Endodermal cell (in vitro differentiated cells): ENCODE data around the gene QPRT. TPM values are rescaled to one million over a fixed set of nuclear protein-coding genes. Genes with fewer than 3 reads are reported as not detected.

ENCODE experiments used
- DNase-seq: peaks from one replicate; pipeline ENCODE4 v3.0.0-alpha.2; 2017
- H3K27ac ChIP-seq: 2 replicates; pipeline ENCODE4 v1.5.1; 2013; ENCODE audit warnings: mild to moderate bottlenecking, low read depth, low read length, moderate library complexity
- H3K27me3 ChIP-seq: 2 replicates; pipeline ENCODE4 v1.6.1; 2013; ENCODE audit warnings: mild to moderate bottlenecking, low read length, moderate library complexity; ENCODE audit not compliant: insufficient read depth, control insufficient read depth, poor library complexity, severe bottlenecking
- H3K36me3 ChIP-seq: 2 replicates; pipeline ENCODE4 v1.7.0; 2013; ENCODE audit warnings: mild to moderate bottlenecking, low read length, moderate library complexity; ENCODE audit not compliant: control insufficient read depth, insufficient read depth
- H3K4me1 ChIP-seq: one replicate; pipeline ENCODE4 v1.7.0; 2013; ENCODE audit warnings: low read length; ENCODE audit not compliant: control insufficient read depth, insufficient read depth
- H3K4me3 ChIP-seq: 2 replicates; pipeline ENCODE4 v1.5.1; 2013; ENCODE audit warnings: mild to moderate bottlenecking, low read length, moderate library complexity
- H3K9ac ChIP-seq: 2 replicates; pipeline ENCODE4 v1.6.1; 2013; ENCODE audit warnings: mild to moderate bottlenecking, low read length, moderate library complexity; ENCODE audit not compliant: poor library complexity, severe bottlenecking; ENCODE audit errors: extremely low read depth
- H3K9me3 ChIP-seq: 2 replicates; pipeline ENCODE4 v1.6.1; 2013; ENCODE audit warnings: mild to moderate bottlenecking, low read length, moderate library complexity; ENCODE audit not compliant: control insufficient read depth
- H3K27ac Mint-ChIP-seq: 2 replicates; pipeline ENCODE4 v1.8.0; 2020; ENCODE audit warnings: mixed read lengths
- H3K27me3 Mint-ChIP-seq: 2 replicates; pipeline ENCODE4 v1.8.0; 2021; ENCODE audit warnings: mild to moderate bottlenecking, mixed read lengths; ENCODE audit not compliant: insufficient read depth
- H3K36me3 Mint-ChIP-seq: 2 replicates; pipeline ENCODE4 v1.8.0; 2020; ENCODE audit warnings: low read depth, mixed read lengths
- H3K4me1 Mint-ChIP-seq: 2 replicates; pipeline ENCODE4 v1.8.0; 2020; ENCODE audit warnings: mixed read lengths
- H3K4me3 Mint-ChIP-seq: 2 replicates; pipeline ENCODE4 v1.8.0; 2020; ENCODE audit warnings: mild to moderate bottlenecking, moderate library complexity, mixed read lengths
- H3K9me3 Mint-ChIP-seq: 2 replicates; pipeline ENCODE4 v1.8.0; 2020; ENCODE audit warnings: mild to moderate bottlenecking, mixed read lengths
- WGBS, 2 experiments: methylation state at CpG; one replicate each; pipeline versions ENCODE4 v1.1.5 to v1.1.7; 2013; ENCODE audit warnings: missing lambda C conversion rate in 2 of 2, mixed read lengths in 1 of 2; ENCODE audit not compliant: insufficient coverage in 1 of 2, insufficient read length in 1 of 2; 5-methylcytosine and 5-hydroxymethylcytosine counted together
- total RNA-seq, 2 donors: library from RNA; stranded (reverse); fragmentation: NEBNext Ultra II Directional in 1 of 2; extraction: Animal tissue kit (Norgen Biotek cat#: 25700) in 1 of 2; gene quantifications; 2 replicates in 1 of 2; 3 replicates in 1 of 2; pipeline ENCODE4 v1.2.1, GENCODE V29; 2021
- TF ChIP-seq, protein P1 (sequence below): fragments of 200-600 bp; sonication (generic); conservative IDR thresholded peaks from 2 replicates; pipeline ENCODE4 v1.5.0; 2021; ENCODE audit warnings: antibody characterized with exemption, mild to moderate bottlenecking

QPRT gene
- total RNA-seq, 2 donors from 2014 or later = 92.3 to 109 TPM

DNA sequence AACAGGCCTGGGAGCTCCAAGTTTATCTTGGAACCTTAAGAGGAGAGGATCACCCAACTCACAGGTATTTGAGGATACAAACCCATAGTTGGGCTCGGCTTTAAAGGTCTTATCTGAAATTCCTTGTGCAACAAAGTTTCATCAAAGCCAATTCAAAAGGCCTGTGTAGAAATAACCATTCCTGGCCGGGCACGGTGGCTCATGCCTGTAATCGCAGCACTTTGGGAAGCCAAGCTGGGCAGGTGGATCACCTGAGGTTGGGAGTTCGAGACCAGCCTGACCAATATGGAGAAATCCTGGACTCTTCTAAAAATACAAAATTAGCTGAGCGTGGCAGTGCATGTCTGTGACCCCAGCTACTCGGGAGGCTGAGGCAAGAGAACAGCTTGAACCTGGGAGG, 38.1 kb downstream of the QPRT start:
- H3K4me1 ChIP-seq = no peaks in the 10 kb centered on the region

DNA sequence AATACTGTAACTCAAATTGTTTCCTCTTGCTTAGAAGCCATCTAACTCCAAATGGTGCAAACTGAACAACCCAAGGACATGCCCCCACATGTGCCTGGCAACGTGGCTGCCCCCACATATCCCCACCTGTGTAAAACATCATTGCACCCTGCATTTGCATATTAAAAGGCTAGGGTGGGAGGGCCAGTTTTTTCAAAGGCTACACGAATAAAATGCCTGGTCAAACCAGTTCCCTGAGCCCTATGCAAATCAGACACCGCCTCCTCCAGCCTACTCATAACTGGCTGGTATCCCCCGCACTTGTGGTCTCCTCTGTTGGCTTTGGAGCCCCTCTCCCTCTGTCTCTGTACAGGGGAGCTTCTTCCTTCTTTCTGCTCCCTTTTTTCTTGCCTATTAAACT, 40.1 kb downstream of the QPRT start:
- no peak overlapping the region for H3K27ac ChIP-seq
- DNase-seq = no peak
- Mint-ChIP-seq H3K9me3 (peaks cover 3% of the 10 kb centered on the region), H3K4me1 (peaks cover 9% of the 10 kb centered on the region), H3K27me3 (no peaks in the 10 kb centered on the region), H3K36me3 (peaks cover 36% of the 10 kb centered on the region), H3K27ac (no peak overlapping the region), H3K4me3 (no peak overlapping the region)
- H3K9me3 ChIP-seq = no peaks in the 10 kb centered on the region
- no peaks in the 10 kb centered on the region for H3K27me3 ChIP-seq
- no peak overlapping the region for H3K4me3 ChIP-seq
- H3K36me3 ChIP-seq = peaks cover 16% of the 10 kb centered on the region
- H3K9ac ChIP-seq = no peak overlapping the region
- TF ChIP-seq, protein P1, sequence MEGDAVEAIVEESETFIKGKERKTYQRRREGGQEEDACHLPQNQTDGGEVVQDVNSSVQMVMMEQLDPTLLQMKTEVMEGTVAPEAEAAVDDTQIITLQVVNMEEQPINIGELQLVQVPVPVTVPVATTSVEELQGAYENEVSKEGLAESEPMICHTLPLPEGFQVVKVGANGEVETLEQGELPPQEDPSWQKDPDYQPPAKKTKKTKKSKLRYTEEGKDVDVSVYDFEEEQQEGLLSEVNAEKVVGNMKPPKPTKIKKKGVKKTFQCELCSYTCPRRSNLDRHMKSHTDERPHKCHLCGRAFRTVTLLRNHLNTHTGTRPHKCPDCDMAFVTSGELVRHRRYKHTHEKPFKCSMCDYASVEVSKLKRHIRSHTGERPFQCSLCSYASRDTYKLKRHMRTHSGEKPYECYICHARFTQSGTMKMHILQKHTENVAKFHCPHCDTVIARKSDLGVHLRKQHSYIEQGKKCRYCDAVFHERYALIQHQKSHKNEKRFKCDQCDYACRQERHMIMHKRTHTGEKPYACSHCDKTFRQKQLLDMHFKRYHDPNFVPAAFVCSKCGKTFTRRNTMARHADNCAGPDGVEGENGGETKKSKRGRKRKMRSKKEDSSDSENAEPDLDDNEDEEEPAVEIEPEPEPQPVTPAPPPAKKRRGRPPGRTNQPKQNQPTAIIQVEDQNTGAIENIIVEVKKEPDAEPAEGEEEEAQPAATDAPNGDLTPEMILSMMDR = no peak
- 44 to 59% methylated on average over 2 to 4 of the region's 4 CpGs for WGBS, 2 experiments
- H3K4me1 ChIP-seq = no peaks in the 10 kb centered on the region

More for the DNA sequence above, 38.1 kb downstream of the QPRT start:
- no peak overlapping the region for H3K4me3 Mint-ChIP-seq
- no peak overlapping the region for H3K27ac ChIP-seq
- peaks cover 9% of the 10 kb centered on the region for H3K4me1 Mint-ChIP-seq
- H3K27me3 ChIP-seq = no peaks in the 10 kb centered on the region
- H3K27me3 Mint-ChIP-seq = no peaks in the 10 kb centered on the region
- DNase-seq = no peak
- TF ChIP-seq, protein P1 = no peak
- no peak overlapping the region for H3K9ac ChIP-seq
- whole genome bisulfite sequencing, 2 experiments = 89 to 94% methylated on average over 7 of the region's 7 CpGs
- no peak overlapping the region for H3K4me3 ChIP-seq
- peaks cover 16% of the 10 kb centered on the region for H3K36me3 ChIP-seq
- peaks cover 3% of the 10 kb centered on the region for H3K9me3 Mint-ChIP-seq
- no peaks in the 10 kb centered on the region for H3K9me3 ChIP-seq
- no peak overlapping the region for H3K27ac Mint-ChIP-seq
- peaks cover 33% of the 10 kb centered on the region for H3K36me3 Mint-ChIP-seq

DNA sequence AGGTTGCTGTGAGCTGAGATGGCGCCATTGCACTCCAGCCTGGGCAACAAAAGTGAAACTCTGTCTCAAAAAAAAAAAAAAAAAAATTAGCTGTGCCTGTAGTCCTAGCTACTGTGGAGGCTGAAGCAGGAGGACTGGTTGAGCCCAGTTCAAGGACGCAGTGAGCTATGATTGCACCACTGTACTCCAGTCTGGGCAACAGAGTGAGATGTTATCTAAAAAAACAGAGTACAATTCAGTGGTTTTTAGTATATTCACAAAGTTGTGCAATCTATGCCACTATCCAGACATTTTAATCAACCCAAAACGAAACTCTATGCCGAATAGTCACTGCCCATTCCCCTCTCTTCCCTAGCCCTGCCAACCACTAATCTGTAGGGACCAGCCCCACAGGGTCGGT, 41.7 kb downstream of the QPRT start:
- no peak for DNase-seq
- Histone ChIP-seq H3K4me1 (no peaks in the 10 kb centered on the region), H3K4me3 (no peak overlapping the region), H3K9ac (no peak overlapping the region), H3K36me3 (peaks cover 10% of the 10 kb centered on the region), H3K27me3 (no peaks in the 10 kb centered on the region), H3K27ac (no peak overlapping the region), H3K9me3 (no peaks in the 10 kb centered on the region)
- Mint-ChIP-seq H3K27me3 (no peaks in the 10 kb centered on the region), H3K36me3 (peaks cover 30% of the 10 kb centered on the region), H3K4me1 (peaks cover 9% of the 10 kb centered on the region), H3K9me3 (peaks cover 3% of the 10 kb centered on the region), H3K27ac (peak overlapping the region; percentile 76), H3K4me3 (no peak overlapping the region)
- 95 to 100% methylated on average over 2 to 4 of the region's 5 CpGs for WGBS, 2 experiments
- TF ChIP-seq, protein P1 = no peak
